ENCODE measurements around the gene NPBWR2. TPM values are rescaled to one million over a fixed set of nuclear protein-coding genes. Genes with fewer than 3 reads are reported as not detected.
A peak's percentile ranks its signal among the peaks of the same experiment; 100 is the strongest.

Gene NPBWR2, protein sequence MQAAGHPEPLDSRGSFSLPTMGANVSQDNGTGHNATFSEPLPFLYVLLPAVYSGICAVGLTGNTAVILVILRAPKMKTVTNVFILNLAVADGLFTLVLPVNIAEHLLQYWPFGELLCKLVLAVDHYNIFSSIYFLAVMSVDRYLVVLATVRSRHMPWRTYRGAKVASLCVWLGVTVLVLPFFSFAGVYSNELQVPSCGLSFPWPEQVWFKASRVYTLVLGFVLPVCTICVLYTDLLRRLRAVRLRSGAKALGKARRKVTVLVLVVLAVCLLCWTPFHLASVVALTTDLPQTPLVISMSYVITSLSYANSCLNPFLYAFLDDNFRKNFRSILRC
- not detected for total RNA-seq
- long read RNA-seq, result 0 reads

DNA sequence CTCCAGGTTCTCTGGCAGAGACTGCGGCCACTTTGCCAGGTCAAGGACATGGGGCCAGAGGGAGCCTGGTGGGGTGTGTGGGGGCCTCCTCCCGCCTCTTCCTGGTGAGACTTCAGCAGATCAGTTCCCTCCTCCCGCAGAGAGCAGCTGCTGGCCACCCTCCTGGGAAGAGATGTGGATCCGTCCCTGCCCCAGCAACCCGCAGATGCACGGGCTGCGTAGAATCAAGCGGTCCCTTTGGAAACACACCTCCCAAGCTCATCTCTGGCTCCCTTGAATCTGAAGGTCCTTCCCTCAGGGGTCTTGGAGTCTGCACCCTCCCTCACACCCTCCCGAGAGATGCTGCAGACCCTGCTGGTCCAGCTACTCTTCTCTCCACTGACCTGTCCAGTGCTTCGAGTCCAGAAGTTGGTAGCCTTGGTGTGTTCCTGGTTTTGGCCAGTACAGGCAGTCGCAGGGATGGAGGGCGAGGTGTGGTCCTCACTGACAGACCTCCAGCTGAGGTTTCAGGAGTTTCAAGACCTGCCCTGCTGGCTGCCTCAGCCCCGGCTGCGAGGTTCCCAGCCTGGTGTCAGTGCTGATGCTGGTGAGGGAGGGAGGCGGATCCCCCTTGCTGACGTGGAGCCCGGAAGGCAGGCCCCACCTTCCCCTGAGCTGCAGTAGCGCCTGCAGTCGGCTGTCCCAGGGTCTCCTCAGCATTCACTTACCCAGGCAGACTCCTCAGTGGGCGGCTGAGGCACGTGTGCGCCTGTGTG is at the start of gene NPBWR2:
TSS of gene NPBWR2 (minus strand) at position 585 of the 755 bp plus-strand sequence. CDS start 734 bp downstream, outside the sequence.
- ATAC-seq (no peak), DNase-seq (peak in 1 of 2 donors; percentile 7)
- intact Hi-C loops (cut with DNase I, micrococcal nuclease), result no loop called here

DNA sequence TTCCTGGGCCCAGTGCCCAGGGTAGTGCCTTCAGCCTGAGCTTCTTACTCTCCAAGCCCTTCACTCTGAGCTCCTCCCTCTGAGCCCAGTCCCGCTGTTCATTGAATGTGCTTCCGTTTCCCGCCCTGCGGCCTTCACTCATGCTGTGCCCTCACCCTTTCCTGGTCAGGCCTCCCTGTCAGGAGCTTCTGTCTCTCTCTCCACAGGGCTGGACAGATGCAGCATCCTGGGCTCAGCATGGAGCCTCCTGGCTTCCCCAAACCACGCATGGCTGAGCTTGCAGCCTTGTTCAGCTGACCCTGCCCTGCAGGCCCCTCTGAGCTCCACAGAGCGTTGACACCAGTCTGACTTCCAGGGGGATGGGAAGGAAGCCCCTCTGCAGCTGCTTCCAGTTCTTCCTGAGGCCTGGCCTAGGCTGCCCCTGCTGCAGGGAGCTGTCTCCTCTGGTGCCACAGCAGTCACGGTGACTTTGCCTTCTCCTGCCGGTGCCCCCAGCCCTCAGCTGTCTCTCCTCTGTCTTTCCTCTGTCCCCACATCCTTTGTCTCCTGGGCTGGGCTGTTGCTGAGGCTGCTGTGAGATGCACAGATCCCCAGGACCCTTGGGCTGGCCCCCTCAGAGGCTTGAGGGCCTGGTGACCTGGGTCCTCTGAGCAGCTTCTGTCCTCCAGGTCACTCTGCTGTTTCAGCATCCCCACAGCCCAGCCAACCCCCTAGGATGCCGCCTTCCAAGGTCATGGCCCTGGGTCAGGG is 48.9 kb upstream of the NPBWR2 start:
- ATAC-seq (no peak), DNase-seq (no peak)
- intact Hi-C loops (cut with DNase I, micrococcal nuclease), result no loop called here

DNA sequence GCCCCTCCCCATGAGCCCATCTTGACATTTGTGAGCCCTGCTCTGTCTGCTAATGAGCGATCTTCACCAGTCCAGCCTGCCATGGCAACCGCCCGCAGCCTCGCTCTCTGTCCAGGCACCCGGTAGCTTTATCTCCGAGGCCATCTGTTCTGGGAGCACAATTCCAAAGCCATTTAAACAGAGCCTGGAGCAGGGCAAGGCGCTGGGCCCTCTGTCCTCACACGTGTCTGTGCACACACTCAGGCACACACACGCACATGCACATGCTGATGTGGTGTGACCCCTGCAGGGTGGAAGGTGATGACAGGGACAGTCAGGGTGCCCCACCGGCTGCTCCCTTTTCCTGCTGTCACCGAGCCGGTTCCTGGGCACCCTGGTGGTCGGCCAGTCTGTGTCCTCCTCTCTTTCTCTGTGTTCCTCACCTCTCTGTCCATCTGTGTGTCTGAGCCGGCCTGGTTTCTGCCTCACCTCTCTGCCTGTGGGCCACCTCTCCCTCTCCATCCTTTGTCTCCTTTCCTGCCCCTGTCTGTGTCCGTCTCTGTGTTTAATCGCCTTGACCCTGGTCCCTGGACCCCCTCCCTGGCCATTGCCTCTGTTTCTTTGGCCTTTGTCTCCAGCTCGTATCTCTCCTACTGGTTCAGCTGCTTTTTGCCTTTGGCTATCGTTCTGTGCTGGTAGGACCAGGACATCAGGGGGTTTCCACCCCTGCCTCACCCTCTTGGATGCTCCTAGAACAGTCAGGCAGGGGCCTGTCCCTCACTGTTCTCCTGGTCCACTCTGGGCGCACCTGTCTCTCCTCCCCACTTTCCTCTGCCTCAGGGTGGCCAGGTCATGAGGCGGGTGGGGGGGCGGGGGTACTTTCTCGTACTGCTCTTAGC is 48.1 kb upstream of the NPBWR2 start:
- DNase-seq, result no peak
- intact Hi-C loops (cut with DNase I, micrococcal nuclease), result no loop called here
- ATAC-seq, result no peak

DNA sequence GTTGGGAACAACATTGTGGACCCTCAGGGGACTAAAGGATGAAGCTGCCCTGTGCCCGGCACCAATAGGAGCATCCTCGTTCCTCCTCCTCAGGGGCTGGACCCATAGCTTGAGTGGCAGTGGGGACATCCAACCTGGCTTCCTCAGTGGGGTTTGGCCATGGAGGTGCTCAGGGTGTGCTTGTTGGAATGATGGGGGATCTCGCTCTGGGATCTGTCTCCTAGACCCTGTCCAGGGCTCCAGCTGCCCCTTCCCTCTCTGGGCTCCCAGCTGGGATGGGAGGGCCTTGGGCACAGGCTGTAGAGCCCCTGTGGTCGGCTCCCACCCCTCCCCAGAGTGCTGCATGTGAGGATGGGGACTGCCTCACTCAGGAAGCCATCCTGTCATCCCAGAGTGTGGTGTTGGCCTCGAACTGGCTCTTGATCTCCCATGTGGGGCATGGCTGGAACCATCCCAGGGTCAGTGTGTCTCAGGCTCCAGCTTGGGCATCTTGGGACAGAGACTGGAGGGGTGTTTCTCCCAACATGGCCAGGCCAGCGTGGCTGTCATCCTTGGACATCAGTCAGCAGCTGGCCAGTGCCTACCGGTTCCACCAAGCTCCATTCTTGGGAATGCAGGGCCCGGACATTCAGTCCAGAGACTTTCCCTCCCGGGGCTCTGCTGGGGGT is 47.4 kb upstream of the NPBWR2 start:
- intact Hi-C loops (cut with DNase I, micrococcal nuclease), result no loop called here
- no peak for DNase-seq
- ATAC-seq, result no peak

DNA sequence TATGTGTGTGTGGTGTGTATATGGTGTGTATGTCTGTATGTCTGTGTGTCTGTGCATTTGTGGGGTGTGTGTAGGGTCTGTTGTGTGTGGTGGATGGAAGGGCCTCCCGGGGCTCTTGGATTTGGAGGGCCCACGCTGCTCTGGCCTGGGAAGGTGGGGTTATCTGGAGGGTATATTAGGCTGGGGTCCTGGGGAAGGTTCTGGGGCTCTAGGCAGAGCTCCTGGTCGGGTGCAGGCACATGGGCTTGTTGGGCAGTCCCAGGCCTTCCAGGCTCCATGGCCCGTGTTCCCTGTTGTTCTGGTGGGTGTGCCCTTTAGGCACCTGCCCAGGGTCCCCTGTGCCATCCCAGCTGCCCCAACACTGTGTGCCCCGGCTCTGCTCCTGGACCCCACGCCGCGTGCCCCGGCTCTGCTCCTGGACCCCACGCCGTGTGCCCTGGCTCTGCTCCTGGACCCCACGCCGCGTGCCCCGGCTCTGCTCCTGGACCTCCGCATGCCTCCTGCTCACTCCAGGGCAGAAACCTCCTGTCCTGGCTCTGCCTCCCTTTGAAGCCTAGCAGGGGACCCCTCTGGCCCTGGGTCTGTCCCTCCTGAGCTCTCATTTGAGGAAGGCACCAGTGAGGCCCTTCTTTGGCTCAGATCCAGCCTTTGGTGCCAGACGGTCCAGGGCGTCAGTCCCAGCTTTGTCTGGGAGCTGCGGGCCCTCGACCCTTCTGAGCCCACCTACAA is 46.7 kb upstream of the NPBWR2 start:
- ATAC-seq (no peak), DNase-seq (no peak)
- intact Hi-C loops (cut with DNase I, micrococcal nuclease), result no loop called here

DNA sequence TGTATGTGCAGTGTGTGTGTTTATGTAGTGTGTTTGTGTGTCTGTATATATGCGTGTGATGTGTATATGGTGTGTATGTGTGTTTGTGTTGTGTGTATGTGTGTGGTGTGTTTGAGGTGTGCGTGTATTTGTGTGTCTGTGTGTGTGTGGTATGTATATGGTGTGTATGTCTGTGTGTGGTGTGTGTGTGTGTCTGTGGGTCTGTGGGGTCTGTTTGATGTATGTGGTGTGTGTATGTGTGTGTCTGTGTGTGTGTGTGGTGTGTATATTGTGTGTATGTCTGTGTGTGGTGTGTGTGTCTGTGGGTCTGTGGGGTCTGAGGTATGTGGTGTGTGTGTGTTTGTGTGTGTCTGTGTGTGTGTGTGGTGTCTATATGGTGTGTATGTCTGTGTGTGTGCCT is 46.0 kb upstream of the NPBWR2 start:
- ATAC-seq, result no peak
- intact Hi-C loops (cut with DNase I, micrococcal nuclease), result no loop called here
- no peak for DNase-seq

DNA sequence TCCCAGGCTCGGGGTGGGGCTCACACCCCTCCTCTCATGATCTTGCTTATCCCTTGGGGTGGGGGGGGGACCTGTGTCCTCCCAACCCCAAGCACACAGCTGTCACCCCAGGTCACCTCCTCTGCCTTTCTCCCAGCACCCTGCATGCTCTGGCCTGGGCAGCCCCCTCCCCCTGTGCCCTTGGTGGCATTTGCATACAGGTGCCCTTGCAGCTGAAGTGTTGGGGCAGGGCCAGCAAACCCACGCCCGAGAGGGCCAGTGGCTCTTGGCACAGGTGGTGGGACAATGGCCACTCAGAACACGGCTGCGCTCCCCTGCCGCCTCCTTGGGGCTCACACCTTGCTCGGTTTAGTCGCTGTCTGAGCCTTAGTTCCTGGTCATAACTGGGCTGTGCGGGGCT is 45.5 kb upstream of the NPBWR2 start:
- no peak for DNase-seq
- intact Hi-C loops (cut with DNase I, micrococcal nuclease), result no loop called here
- ATAC-seq, result no peak

DNA sequence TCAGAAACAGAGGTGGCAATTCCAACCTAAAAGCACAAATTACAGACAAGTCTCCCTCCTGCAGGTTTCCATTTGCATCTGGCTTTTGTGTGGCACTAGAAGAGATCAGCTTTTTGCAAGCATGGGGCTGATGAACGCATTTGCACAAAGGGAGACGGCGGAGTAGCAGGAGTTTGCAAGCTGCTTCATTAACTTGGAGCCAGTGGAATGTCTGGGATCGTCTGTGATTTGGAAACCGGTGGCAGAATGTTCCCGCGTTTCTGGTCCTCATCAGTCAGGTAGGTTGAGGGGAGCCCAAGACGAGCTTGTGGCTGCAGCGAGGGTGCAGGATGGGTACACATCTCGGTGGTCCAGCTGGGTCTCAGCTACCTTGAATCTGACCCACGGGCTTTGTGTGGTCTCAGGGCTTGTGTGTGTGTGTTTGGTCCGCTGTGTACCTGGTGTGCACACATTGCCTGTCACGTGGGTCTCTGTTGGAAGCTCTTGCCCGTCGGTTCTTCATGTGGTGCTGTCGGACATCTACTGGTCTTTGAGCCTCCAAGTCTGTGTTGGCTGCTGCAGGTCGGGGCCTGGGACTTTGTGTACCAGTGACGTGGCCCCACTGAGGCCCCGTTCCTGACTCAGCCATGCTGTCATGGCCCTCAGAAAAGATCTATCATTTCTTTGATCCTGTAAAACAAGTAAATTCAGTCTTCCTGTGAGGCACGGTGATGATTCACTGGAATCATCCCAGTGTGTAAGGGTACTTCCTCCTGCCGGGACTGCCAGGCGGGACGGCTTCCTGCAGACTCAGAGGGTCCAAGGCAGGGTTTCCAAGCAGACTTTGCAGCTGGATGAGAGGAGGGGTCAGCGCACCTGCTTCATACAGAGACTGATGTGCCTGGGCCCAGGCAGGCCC is 44.5 kb upstream of the NPBWR2 start:
- ATAC-seq (no peak), DNase-seq (no peak)
- intact Hi-C loops (cut with DNase I, micrococcal nuclease), result no loop called here

DNA sequence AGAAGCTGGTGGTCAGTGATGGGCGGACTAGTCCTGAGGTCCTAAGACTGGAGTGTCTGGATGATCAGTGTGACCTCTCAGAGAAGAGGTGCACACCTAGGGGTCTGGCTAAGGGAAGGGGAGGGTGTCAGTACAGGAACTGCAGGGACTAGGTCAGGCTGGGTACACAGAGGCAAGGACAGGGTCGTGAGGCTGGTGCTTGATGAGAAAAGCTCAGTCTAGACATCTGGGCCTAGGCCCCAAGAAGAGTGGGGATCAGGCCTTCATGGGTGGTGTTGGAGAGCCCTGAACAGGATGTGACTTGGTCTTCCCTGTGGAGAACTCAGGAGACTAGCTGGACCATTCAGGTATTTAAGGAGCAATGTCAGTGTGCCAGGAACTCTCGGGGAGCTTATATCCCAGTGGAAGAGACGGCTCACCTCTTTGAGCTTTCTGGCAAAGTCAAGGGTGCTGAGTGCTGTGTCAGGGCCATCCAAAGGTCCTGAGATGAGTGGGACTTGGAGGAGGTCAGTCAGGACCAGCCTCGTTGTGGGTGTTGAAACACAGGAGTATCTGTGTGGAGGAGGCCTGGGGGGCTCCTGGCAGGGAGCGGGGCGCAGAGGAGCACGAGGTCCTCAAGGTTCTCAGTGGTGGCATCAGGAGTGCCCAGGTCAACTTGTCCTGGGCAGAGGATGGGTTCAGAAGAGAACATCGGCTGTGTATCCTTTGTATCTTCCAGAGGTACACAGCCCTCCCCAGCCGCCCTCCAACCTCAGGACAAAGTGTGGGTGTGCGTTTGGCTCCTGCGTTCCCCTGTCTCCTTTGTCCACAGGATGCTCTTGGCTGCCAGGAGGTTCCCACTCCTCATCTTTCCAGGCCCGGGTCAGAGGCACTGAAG is 43.6 kb upstream of the NPBWR2 start:
- ATAC-seq, result no peak

DNA sequence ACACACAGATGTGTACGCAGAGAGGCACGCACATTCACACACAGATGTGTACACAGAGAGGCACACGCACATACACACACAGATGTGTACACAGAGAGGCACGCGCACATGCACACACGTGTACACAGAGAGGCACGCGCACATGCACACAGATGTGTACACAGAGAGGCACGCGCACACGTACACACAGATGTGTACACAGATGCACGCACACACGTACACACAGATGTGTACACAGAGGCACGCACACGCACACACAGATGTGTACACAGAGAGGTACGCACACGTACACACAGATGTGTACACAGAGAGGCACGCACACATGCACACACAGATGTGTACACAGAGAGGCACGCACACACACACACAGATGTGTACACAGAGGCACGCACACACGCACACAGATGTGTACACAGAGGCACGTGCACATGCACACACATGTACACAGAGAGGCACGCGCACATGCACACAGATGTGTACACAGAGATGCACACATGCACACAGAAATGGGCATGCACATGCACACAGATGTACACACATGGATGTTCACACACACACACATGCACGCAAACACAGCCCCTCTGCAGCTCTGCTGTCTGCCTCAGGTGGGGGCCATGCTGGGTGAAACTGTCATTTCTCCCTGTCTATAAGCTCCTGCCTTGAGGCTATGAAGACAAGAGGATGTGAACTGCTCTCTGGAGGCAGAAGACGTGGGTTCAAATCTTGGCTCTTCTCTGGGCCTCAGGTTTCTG is 42.6 kb upstream of the NPBWR2 start:
- no peak for ATAC-seq
- no peak for DNase-seq
- intact Hi-C loops (cut with DNase I, micrococcal nuclease), result no loop called here

More for the DNA sequence above, 43.6 kb upstream of the NPBWR2 start:
- no peak for DNase-seq
- intact Hi-C loops (cut with DNase I, micrococcal nuclease), result no loop called here

DNA sequence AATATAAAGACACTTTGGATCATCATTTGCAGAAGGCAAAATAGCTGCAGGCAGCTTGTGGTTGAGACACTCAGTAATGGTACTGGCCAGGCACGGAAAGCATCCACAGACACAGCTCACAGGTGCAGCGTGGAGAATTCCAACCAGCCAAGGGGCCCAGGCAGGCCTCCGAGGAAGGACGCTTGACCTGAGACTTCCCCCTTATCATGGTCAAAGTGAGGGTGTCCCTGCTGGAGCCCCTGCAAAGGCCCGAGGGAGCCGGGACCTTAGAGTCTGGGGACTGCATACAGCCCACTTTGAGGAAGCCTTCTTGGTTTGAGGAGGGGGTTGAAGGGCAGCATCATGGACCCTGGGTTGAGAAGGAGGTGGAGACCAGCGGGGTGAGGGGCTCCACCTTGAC is 41.8 kb upstream of the NPBWR2 start:
- intact Hi-C loops (cut with DNase I, micrococcal nuclease), result no loop called here
- no peak for ATAC-seq
- DNase-seq, result no peak

DNA sequence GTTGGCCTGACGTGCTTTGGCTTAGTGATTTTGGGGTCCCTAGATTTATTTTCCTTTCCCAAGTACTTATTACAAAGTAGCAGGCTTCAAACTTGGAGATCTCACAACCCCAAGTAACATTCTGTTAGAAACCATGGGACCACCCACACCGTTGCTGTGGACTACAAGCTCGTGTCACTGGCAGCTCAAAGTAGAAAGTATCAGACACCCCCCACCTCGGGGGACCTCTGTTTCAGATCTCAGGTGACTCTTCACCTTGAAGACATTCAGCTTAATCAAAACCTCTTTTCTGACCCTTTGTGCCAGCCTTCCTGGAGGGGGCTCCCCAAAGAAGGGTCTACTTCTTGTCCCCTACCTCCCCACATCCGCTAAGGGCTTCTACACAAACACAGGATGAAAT is 41.2 kb upstream of the NPBWR2 start:
- ATAC-seq (no peak), DNase-seq (no peak)
- intact Hi-C loops (cut with DNase I, micrococcal nuclease), result no loop called here

DNA sequence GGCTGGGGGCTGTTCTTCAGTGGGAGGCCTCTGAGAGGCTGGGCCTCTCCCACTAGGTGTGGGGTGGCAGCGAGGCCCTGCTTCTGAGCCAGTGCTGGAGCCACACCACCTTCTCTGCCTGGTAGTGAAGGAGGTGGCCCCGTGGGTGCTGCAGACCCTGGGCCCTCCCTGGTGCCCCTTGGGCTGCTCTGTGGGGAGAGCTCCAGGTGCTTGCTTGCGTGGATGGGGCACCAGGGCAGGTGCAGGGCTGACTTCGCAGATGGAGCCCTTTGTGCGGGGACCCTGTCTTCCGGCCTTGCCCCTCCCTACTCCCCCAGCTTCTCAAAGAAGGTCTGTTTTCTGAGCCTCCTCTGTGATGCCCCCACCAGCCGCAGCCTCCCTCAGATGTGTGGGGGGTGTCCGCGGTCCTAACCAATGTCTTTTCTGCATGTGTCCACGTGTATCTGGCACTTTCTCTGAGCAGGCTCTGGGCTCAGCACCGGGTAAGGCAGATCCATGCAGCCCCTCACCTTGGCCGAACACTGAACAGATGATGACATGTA is 39.6 kb upstream of the NPBWR2 start:
- DNase-seq (no peak), ATAC-seq (no peak)

DNA sequence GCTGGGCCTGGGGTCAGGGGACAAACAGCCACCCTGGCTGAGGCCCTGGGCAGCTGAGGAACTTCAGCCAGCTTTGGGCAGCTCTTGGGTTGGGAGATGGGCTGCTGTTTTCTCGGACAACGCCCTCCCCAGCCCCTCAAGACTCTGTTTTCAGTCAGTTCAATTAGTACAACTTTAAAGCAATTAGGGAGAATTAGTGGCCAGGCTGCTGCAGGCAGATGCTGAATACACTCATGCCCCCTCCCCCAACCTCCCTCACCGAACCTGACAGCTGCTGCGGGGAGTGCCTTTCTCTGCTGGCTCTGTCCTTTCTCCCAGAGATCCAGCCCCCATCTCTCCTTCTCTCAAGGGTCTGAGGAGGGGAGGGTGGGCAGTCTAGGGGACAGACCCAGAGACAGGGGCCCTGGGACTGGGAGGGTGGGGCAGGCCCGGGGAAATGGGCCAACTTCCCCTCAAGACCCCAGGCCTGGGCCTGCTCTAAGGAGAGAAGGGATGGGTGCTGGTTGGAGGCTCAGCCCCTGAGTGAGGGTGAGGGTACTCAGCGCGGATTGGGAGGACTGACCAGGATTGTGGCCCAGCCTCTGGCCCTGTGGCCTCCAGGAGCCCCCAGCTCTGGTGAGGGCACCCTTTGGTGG is 39.1 kb upstream of the NPBWR2 start:
- no peak for DNase-seq
- ATAC-seq, result no peak
- intact Hi-C loops (cut with DNase I, micrococcal nuclease), result no loop called here

More for the DNA sequence above, 39.6 kb upstream of the NPBWR2 start:
- intact Hi-C loops (cut with DNase I, micrococcal nuclease), result no loop called here

All from left colon (tissue), 2 donors.